GM06990 (cell line): ENCODE measurements around the gene MB21D2.
A peak's percentile ranks its signal among the peaks of the same experiment; 100 is the strongest.

ENCODE experiments used
- DNase-seq: peaks from one replicate; pipeline ENCODE4 v3.0.0-alpha.2; 2011; ENCODE audit not compliant: insufficient read length; ENCODE audit errors: extremely low read depth
- H3K27me3 ChIP-seq: replicated peaks from 2 replicates; pipeline ENCODE4 v1.6.0; 2011; ENCODE audit warnings: low read length; ENCODE audit not compliant: control insufficient read depth, insufficient read depth
- H3K36me3 ChIP-seq: 2 replicates; pipeline ENCODE4 v1.5.1; 2011; ENCODE audit warnings: low read length; ENCODE audit not compliant: control insufficient read depth, insufficient read depth
- H3K4me3 ChIP-seq: replicated peaks from 2 replicates; pipeline ENCODE4 v1.5.1; 2011; ENCODE audit warnings: low read depth, mild to moderate bottlenecking, control low read depth, low read length
- TF ChIP-seq, protein P1 (sequence below): IDR thresholded peaks from 2 replicates; pipeline ENCODE4 v1.5.1; 2011; ENCODE audit warnings: low read length, control low read depth, mild to moderate bottlenecking, inconsistent platforms; ENCODE audit not compliant: insufficient read depth, poor library complexity, severe bottlenecking

Gene MB21D2

DNA sequence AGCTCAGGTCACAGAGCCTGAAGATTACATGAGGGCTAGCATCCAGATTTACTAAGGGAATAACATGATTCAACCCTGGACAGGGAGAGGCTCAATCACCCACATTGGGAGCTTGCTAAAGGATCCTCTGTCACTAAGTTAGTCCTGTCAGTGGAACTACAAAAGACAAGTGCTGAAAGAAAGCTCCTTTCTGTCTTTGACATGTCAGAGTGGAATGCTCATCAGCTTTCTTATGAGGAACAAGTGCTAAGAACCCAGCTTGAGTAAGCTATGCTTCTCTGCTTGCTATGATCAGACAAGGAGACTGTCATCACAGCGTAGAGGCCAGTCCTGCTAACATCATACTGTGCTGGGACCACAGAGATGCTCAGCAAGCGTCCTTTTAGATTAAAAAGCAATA, 74.5 kb downstream of the MB21D2 start:
- DNase-seq = no peak
- Histone ChIP-seq H3K4me3 (no peak overlapping the region), H3K36me3 (no peaks in the 10 kb centered on the region), H3K27me3 (no peaks in the 10 kb centered on the region)
- TF ChIP-seq, protein P1, sequence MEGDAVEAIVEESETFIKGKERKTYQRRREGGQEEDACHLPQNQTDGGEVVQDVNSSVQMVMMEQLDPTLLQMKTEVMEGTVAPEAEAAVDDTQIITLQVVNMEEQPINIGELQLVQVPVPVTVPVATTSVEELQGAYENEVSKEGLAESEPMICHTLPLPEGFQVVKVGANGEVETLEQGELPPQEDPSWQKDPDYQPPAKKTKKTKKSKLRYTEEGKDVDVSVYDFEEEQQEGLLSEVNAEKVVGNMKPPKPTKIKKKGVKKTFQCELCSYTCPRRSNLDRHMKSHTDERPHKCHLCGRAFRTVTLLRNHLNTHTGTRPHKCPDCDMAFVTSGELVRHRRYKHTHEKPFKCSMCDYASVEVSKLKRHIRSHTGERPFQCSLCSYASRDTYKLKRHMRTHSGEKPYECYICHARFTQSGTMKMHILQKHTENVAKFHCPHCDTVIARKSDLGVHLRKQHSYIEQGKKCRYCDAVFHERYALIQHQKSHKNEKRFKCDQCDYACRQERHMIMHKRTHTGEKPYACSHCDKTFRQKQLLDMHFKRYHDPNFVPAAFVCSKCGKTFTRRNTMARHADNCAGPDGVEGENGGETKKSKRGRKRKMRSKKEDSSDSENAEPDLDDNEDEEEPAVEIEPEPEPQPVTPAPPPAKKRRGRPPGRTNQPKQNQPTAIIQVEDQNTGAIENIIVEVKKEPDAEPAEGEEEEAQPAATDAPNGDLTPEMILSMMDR = no peak

DNA sequence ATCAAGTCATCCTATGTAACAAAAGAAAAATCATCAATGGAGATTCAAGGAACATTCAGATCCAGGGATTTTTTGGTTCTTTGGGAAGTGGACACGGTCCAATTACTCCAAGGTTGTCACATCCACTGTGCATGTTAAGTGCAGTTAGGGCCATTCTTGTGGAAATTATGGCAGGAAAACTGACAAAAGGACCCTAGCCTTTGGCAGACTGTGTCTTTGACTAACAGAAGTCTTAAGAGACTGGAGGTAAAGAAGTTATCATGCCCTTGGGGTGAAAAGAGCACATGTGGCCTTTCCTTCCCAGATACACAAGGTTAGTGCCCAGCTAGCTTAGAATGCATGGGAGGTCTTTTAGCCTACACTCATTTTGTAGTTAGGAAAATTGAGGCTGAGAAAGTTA, 74.9 kb downstream of the MB21D2 start:
- H3K36me3 ChIP-seq = no peaks in the 10 kb centered on the region
- no peak overlapping the region for H3K4me3 ChIP-seq
- no peaks in the 10 kb centered on the region for H3K27me3 ChIP-seq
- TF ChIP-seq, protein P1 = no peak
- DNase-seq = no peak

DNA sequence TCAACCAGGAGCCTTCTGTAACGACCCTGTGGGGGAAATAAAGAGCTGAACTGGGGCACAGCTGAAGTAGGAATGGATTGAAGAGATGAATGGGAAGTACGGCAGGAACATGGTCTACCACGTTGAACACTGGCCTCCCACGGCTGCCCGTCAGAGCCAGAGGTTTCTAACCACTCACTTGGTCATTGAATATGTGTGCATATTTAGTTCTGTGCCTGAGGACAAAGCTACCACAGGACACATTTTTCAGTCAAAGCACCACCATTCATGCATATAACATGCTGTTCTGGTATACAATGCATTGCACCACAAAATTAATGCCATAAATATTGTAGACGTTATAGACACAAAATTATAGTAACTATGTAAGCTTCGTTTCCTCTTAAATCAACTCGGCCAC, 75.5 kb downstream of the MB21D2 start:
- no peaks in the 10 kb centered on the region for H3K27me3 ChIP-seq
- no peak overlapping the region for H3K4me3 ChIP-seq
- DNase-seq = no peak
- TF ChIP-seq, protein P1 = no peak
- H3K36me3 ChIP-seq = no peaks in the 10 kb centered on the region

DNA sequence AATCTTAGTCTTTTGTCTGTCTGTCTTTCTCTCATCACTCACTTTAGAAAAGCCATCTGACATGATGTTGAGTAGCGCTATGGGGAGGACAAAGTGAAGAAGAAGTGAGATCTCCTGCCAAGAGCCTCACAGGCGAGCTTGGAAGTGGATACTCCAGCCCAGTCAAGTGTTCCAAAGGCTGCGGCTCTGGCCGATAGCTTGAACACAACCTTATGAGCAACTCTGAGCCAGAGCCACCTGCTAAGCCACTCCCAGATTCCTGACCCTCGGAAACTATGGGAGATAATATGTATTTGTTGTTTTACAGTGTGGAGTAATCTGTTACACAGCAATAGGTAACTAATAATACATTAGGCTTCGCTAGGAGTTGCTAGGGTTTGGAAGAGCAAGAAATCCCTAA, 76.2 kb downstream of the MB21D2 start:
- DNase-seq = no peak
- Histone ChIP-seq H3K27me3 (no peaks in the 10 kb centered on the region), H3K4me3 (no peak overlapping the region), H3K36me3 (no peaks in the 10 kb centered on the region)
- TF ChIP-seq, protein P1 = no peak

DNA sequence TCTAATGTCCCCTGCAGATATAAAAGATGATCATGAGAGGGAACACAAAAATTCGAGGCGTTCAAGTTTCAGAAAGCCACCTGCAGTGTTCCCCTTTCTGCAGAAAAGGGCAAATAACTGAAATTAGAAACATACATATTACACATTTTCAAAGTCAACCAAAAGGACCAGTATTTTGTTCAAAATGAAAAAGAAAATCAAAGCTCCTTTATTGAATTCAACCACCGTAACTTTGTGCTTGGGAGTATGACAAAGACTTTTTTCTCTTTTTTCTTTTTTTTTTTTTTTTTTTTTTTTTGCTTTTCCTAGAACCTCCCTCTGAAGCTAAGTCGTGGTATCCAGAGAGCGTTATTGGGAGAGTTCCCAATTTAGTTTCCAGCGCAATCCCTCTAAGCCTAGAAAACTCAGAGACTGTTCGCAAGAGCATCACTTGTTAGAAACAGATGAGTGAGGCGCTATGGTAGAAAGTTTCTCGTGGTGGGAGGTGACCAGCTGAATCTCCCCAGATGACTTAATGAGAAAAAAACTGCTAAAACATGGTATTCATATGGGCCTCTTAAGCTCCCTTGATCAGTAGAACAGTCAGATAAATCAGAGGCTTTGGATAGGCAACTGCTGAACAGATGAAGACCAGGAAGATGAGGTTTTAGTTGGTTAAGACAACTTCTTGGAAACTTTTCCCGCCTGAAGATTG, 77.4 kb downstream of the MB21D2 start:
- TF ChIP-seq, protein P1 = no peak
- Histone ChIP-seq H3K4me3 (no peak overlapping the region), H3K27me3 (no peaks in the 10 kb centered on the region)

More for the DNA sequence above, 77.4 kb downstream of the MB21D2 start:
- no peaks in the 10 kb centered on the region for H3K36me3 ChIP-seq
- peak; percentile 41 for DNase-seq
